ENCODE results near the gene PLCH1.
"Not testable (repeated sequence)": the region's sequence is repeated elsewhere in the genome, so short reads cannot be mapped to it uniquely, and the experiment has no call there.

PLCH1 gene

GRCh38 chr3:155637567-155637966, 107.3 kb downstream of the PLCH1 start:
- Histone ChIP-seq H3K4me1 (ENCODE audit: control insufficient read depth, insufficient read depth, low read length) (peaks cover 3% of the 10 kb centered on the region), H3K9ac (ENCODE audit: low read depth, low read length) (no peak overlapping the region), H3K4me3 (ENCODE audit: low read length) (no peak overlapping the region), H3K9me3 (replicated peaks; ENCODE audit: low read length) (no peaks in the 10 kb centered on the region), H3K27me3 (ENCODE audit: control insufficient read depth, insufficient read depth, low read length) (no peaks in the 10 kb centered on the region), H3K36me3 (ENCODE audit: insufficient read depth, low read length) (no peaks in the 10 kb centered on the region), H3K4me2 (ENCODE audit: low read length) (no peak overlapping the region)

GRCh38 chr3:155635056-155635455, 109.8 kb downstream of the PLCH1 start:
- Histone ChIP-seq H3K9me3 (replicated peaks; ENCODE audit: low read length) (no peaks in the 10 kb centered on the region), H3K9ac (ENCODE audit: low read depth, low read length) (no peak overlapping the region), H3K4me2 (ENCODE audit: low read length) (no peak overlapping the region), H3K36me3 (ENCODE audit: insufficient read depth, low read length) (no peaks in the 10 kb centered on the region), H3K4me1 (ENCODE audit: control insufficient read depth, insufficient read depth, low read length) (peaks cover 5% of the 10 kb centered on the region), H3K4me3 (ENCODE audit: low read length) (no peak overlapping the region), H3K27me3 (ENCODE audit: control insufficient read depth, insufficient read depth, low read length) (no peaks in the 10 kb centered on the region)

- Histone ChIP-seq H3K4me2 (ENCODE audit: low read length) (no peak overlapping the region), H3K4me1 (ENCODE audit: control insufficient read depth, insufficient read depth, low read length) (peaks cover 4% of the 10 kb centered on the region), H3K36me3 (ENCODE audit: insufficient read depth, low read length) (no peaks in the 10 kb centered on the region), H3K9me3 (replicated peaks; ENCODE audit: low read length) (no peaks in the 10 kb centered on the region), H3K27me3 (ENCODE audit: control insufficient read depth, insufficient read depth, low read length) (no peaks in the 10 kb centered on the region), H3K4me3 (ENCODE audit: low read length) (no peak overlapping the region), H3K9ac (ENCODE audit: low read depth, low read length) (no peak overlapping the region)
Observed at GRCh38 chr3:155634121-155634719, 110.7 kb downstream of the PLCH1 start.

- no peaks in the 10 kb centered on the region for H3K9me3 ChIP-seq (replicated peaks; ENCODE audit: low read length)
- H3K27me3 ChIP-seq (ENCODE audit: control insufficient read depth, insufficient read depth, low read length), result no peaks in the 10 kb centered on the region
Observed at GRCh38 chr3:155631323-155632019, 113.4 kb downstream of the PLCH1 start.

GRCh38 chr3:155629556-155629955, 115.3 kb downstream of the PLCH1 start:
- Histone ChIP-seq H3K36me3 (ENCODE audit: insufficient read depth, low read length) (no peaks in the 10 kb centered on the region), H3K9me3 (replicated peaks; ENCODE audit: low read length) (no peaks in the 10 kb centered on the region), H3K9ac (ENCODE audit: low read depth, low read length) (no peak overlapping the region), H3K4me3 (ENCODE audit: low read length) (no peak overlapping the region), H3K4me1 (ENCODE audit: control insufficient read depth, insufficient read depth, low read length) (peaks cover 4% of the 10 kb centered on the region), H3K27me3 (ENCODE audit: control insufficient read depth, insufficient read depth, low read length) (no peaks in the 10 kb centered on the region), H3K4me2 (ENCODE audit: low read length) (no peak overlapping the region)

More at GRCh38 chr3:155631323-155632019, 113.4 kb downstream of the PLCH1 start:
- Histone ChIP-seq H3K4me1 (ENCODE audit: control insufficient read depth, insufficient read depth, low read length) (peaks cover 4% of the 10 kb centered on the region), H3K4me2 (ENCODE audit: low read length) (no peak overlapping the region), H3K4me3 (ENCODE audit: low read length) (no peak overlapping the region), H3K36me3 (ENCODE audit: insufficient read depth, low read length) (no peaks in the 10 kb centered on the region), H3K9ac (ENCODE audit: low read depth, low read length) (no peak overlapping the region)

- Histone ChIP-seq H3K4me3 (ENCODE audit: low read length) (no peak overlapping the region), H3K36me3 (ENCODE audit: insufficient read depth, low read length) (no peaks in the 10 kb centered on the region), H3K4me1 (ENCODE audit: control insufficient read depth, insufficient read depth, low read length) (peaks cover 4% of the 10 kb centered on the region), H3K9ac (ENCODE audit: low read depth, low read length) (no peak overlapping the region), H3K27me3 (ENCODE audit: control insufficient read depth, insufficient read depth, low read length) (no peaks in the 10 kb centered on the region), H3K4me2 (ENCODE audit: low read length) (no peak overlapping the region), H3K9me3 (replicated peaks; ENCODE audit: low read length) (no peaks in the 10 kb centered on the region)
Observed at GRCh38 chr3:155629056-155629455, 115.8 kb downstream of the PLCH1 start.

- not testable (repeated sequence) for H3K9me3 ChIP-seq (replicated peaks; ENCODE audit: low read length); H3K4me2 ChIP-seq (ENCODE audit: low read length); H3K4me1 ChIP-seq (ENCODE audit: control insufficient read depth, insufficient read depth, low read length); H3K36me3 ChIP-seq (ENCODE audit: insufficient read depth, low read length); H3K9ac ChIP-seq (ENCODE audit: low read depth, low read length); H3K4me3 ChIP-seq (ENCODE audit: low read length); H3K27me3 ChIP-seq (ENCODE audit: control insufficient read depth, insufficient read depth, low read length)
Observed at GRCh38 chr3:155622647-155623046, 122.2 kb downstream of the PLCH1 start.

GRCh38 chr3:155620552-155620951, 124.3 kb downstream of the PLCH1 start:
- H3K4me2 ChIP-seq (ENCODE audit: low read length); H3K36me3 ChIP-seq (ENCODE audit: insufficient read depth, low read length); H3K9me3 ChIP-seq (replicated peaks; ENCODE audit: low read length); H3K27me3 ChIP-seq (ENCODE audit: control insufficient read depth, insufficient read depth, low read length); H3K9ac ChIP-seq (ENCODE audit: low read depth, low read length); H3K4me3 ChIP-seq (ENCODE audit: low read length); H3K4me1 ChIP-seq (ENCODE audit: control insufficient read depth, insufficient read depth, low read length): not testable (repeated sequence)

GRCh38 chr3:155619118-155619915, 125.6 kb downstream of the PLCH1 start:
- H3K9me3 ChIP-seq (replicated peaks; ENCODE audit: low read length), result no peaks in the 10 kb centered on the region

GRCh38 chr3:155618543-155618942, 126.3 kb downstream of the PLCH1 start:
- no peak overlapping the region for H3K4me3 ChIP-seq (ENCODE audit: low read length)
- no peaks in the 10 kb centered on the region for H3K36me3 ChIP-seq (ENCODE audit: insufficient read depth, low read length)
- H3K9me3 ChIP-seq (replicated peaks; ENCODE audit: low read length), result no peaks in the 10 kb centered on the region
- no peak overlapping the region for H3K9ac ChIP-seq (ENCODE audit: low read depth, low read length)
- no peaks in the 10 kb centered on the region for H3K4me1 ChIP-seq (ENCODE audit: control insufficient read depth, insufficient read depth, low read length)
- no peak overlapping the region for H3K4me2 ChIP-seq (ENCODE audit: low read length)
- H3K27me3 ChIP-seq (ENCODE audit: control insufficient read depth, insufficient read depth, low read length), result no peaks in the 10 kb centered on the region

More at GRCh38 chr3:155619118-155619915, 125.6 kb downstream of the PLCH1 start:
- Histone ChIP-seq H3K27me3 (ENCODE audit: control insufficient read depth, insufficient read depth, low read length) (no peaks in the 10 kb centered on the region), H3K4me2 (ENCODE audit: low read length) (no peak overlapping the region), H3K36me3 (ENCODE audit: insufficient read depth, low read length) (no peaks in the 10 kb centered on the region), H3K4me1 (ENCODE audit: control insufficient read depth, insufficient read depth, low read length) (no peaks in the 10 kb centered on the region), H3K4me3 (ENCODE audit: low read length) (no peak overlapping the region), H3K9ac (ENCODE audit: low read depth, low read length) (no peak overlapping the region)

GRCh38 chr3:155617346-155617925, 127.4 kb downstream of the PLCH1 start:
- Histone ChIP-seq H3K4me3 (ENCODE audit: low read length) (no peak overlapping the region), H3K9me3 (replicated peaks; ENCODE audit: low read length) (no peaks in the 10 kb centered on the region), H3K36me3 (ENCODE audit: insufficient read depth, low read length) (no peaks in the 10 kb centered on the region), H3K27me3 (ENCODE audit: control insufficient read depth, insufficient read depth, low read length) (no peaks in the 10 kb centered on the region), H3K9ac (ENCODE audit: low read depth, low read length) (no peak overlapping the region), H3K4me2 (ENCODE audit: low read length) (no peak overlapping the region), H3K4me1 (ENCODE audit: control insufficient read depth, insufficient read depth, low read length) (no peaks in the 10 kb centered on the region)

Data from skeletal muscle satellite cell (primary cell).